Measurements from ENCODE around the gene MMD. TPM values are rescaled to one million over a fixed set of nuclear protein-coding genes. Genes with fewer than 3 reads are reported as not detected.

Gene MMD
- total RNA-seq, 1 donor from 2014 or later, result 48.5 TPM

- Mint-ChIP-seq H3K36me3 (ENCODE audit: low read depth, unreplicated experiment) (peaks cover 5% of the 10 kb centered on the region), H3K27me3 (ENCODE audit: unreplicated experiment) (peaks cover 4% of the 10 kb centered on the region), H3K9me3 (ENCODE audit: unreplicated experiment) (no peaks in the 10 kb centered on the region), H3K4me3 (ENCODE audit: unreplicated experiment) (no peak overlapping the region), H3K27ac (ENCODE audit: unreplicated experiment) (no peak overlapping the region), H3K4me1 (ENCODE audit: unreplicated experiment) (peaks cover 17% of the 10 kb centered on the region)
- DNase-seq (ENCODE audit: low spot score), result no peak
- TF ChIP-seq, protein P1, sequence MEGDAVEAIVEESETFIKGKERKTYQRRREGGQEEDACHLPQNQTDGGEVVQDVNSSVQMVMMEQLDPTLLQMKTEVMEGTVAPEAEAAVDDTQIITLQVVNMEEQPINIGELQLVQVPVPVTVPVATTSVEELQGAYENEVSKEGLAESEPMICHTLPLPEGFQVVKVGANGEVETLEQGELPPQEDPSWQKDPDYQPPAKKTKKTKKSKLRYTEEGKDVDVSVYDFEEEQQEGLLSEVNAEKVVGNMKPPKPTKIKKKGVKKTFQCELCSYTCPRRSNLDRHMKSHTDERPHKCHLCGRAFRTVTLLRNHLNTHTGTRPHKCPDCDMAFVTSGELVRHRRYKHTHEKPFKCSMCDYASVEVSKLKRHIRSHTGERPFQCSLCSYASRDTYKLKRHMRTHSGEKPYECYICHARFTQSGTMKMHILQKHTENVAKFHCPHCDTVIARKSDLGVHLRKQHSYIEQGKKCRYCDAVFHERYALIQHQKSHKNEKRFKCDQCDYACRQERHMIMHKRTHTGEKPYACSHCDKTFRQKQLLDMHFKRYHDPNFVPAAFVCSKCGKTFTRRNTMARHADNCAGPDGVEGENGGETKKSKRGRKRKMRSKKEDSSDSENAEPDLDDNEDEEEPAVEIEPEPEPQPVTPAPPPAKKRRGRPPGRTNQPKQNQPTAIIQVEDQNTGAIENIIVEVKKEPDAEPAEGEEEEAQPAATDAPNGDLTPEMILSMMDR (IDR thresholded peaks at IDR 0.05; ENCODE audit: unreplicated experiment), result no peak
These were observed 5.1 kb downstream of the MMD start for GRCh38 chr17:55416470-55417052.

DNA sequence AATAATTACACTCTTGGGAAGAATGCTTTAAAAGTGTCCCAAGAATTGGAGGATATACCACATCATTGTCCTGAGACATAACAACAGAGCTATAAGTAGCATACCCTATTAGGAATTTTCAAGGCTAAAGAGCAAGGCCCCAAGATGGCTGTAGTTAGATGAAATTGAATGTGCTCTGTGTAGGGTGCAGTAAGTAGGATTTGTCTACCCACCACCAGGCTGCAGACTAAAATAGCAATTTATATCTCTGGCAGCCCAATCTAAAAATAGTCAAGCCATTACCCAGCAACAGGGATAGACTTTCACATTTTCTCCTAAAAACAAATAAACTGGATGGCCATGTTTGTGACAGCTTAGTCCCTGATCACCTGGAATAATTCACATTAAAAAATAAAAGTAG, 5.6 kb downstream of the MMD start:
- Mint-ChIP-seq H3K4me1 (ENCODE audit: unreplicated experiment) (peaks cover 17% of the 10 kb centered on the region), H3K27me3 (ENCODE audit: unreplicated experiment) (peaks cover 4% of the 10 kb centered on the region), H3K27ac (ENCODE audit: unreplicated experiment) (no peak overlapping the region), H3K4me3 (ENCODE audit: unreplicated experiment) (no peak overlapping the region), H3K36me3 (ENCODE audit: low read depth, unreplicated experiment) (peaks cover 8% of the 10 kb centered on the region), H3K9me3 (ENCODE audit: unreplicated experiment) (no peaks in the 10 kb centered on the region)
- TF ChIP-seq, protein P1 (IDR thresholded peaks at IDR 0.05; ENCODE audit: unreplicated experiment), result no peak
- no peak for DNase-seq (ENCODE audit: low spot score)

GRCh38 chr17:55414983-55415382, 6.7 kb downstream of the MMD start:
- peaks cover 4% of the 10 kb centered on the region for H3K27me3 Mint-ChIP-seq (ENCODE audit: unreplicated experiment)
- no peak for DNase-seq (ENCODE audit: low spot score)
- no peak overlapping the region for H3K27ac Mint-ChIP-seq (ENCODE audit: unreplicated experiment)
- no peak overlapping the region for H3K4me3 Mint-ChIP-seq (ENCODE audit: unreplicated experiment)
- H3K36me3 Mint-ChIP-seq (ENCODE audit: low read depth, unreplicated experiment), result peaks cover 12% of the 10 kb centered on the region
- no peaks in the 10 kb centered on the region for H3K9me3 Mint-ChIP-seq (ENCODE audit: unreplicated experiment)
- H3K4me1 Mint-ChIP-seq (ENCODE audit: unreplicated experiment), result peaks cover 10% of the 10 kb centered on the region
- TF ChIP-seq, protein P1 (IDR thresholded peaks at IDR 0.05; ENCODE audit: unreplicated experiment), result no peak

DNA sequence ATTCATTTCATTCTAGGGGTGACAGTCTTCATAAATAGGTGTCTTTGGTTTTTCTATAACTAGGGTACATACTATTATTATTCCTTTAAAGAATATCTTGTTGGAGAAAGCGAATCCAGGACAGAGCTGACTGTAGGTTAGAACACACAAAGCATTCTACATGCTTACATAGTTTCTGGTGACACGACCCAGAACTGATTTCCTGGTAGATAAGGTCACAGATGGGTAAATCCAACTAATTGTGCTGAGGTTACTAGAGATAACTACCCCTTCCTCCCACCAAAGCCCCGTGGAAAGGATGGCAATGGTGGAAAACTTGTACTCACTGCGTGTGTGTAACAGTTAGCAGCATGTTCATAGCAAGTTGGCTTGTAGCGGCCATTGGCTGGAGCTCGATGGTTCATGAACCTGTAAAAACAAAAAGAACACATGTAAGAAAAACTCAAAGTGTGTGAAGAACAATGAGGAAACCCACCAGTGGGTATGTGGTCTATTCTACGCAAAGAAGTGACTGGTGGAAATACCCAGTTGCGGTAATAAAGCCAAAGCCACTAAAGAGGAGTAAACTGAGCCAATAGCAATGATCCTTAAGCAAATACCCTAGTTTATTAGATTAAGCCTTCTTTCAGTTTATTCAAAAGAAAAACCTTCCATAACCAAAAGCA, 7.7 kb downstream of the MMD start:
- H3K9me3 Mint-ChIP-seq (ENCODE audit: unreplicated experiment), result no peaks in the 10 kb centered on the region
- H3K36me3 Mint-ChIP-seq (ENCODE audit: low read depth, unreplicated experiment), result peaks cover 17% of the 10 kb centered on the region
- no peak overlapping the region for H3K27ac Mint-ChIP-seq (ENCODE audit: unreplicated experiment)

DNA sequence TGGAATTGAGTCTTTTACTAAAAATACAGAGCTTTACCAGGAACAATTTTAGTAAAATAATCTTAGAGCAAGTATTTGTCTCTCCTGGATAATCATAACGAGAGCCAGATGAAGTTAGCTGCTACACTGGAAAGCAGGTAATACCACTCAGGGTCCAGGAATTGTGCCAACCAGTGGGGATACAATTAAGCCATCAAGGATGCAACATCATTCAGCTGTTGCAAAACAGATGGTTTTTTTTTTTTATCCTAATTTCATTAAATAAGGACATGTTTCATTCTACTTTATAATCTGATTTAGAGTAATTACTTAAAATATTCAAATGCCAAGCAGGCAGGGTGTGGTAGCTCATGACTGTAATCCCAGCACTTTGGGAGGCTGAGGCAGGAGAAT, 10.2 kb downstream of the MMD start:
- TF ChIP-seq, protein P1 (IDR thresholded peaks at IDR 0.05; ENCODE audit: unreplicated experiment), result no peak
- no peaks in the 10 kb centered on the region for H3K4me1 Mint-ChIP-seq (ENCODE audit: unreplicated experiment)
- no peaks in the 10 kb centered on the region for H3K27me3 Mint-ChIP-seq (ENCODE audit: unreplicated experiment)
- H3K9me3 Mint-ChIP-seq (ENCODE audit: unreplicated experiment), result no peaks in the 10 kb centered on the region
- no peak overlapping the region for H3K27ac Mint-ChIP-seq (ENCODE audit: unreplicated experiment)
- H3K4me3 Mint-ChIP-seq (ENCODE audit: unreplicated experiment), result no peak overlapping the region
- no peak for DNase-seq (ENCODE audit: low spot score)
- H3K36me3 Mint-ChIP-seq (ENCODE audit: low read depth, unreplicated experiment), result peaks cover 26% of the 10 kb centered on the region

More for the DNA sequence above, 7.7 kb downstream of the MMD start:
- Mint-ChIP-seq H3K4me3 (ENCODE audit: unreplicated experiment) (no peak overlapping the region), H3K4me1 (ENCODE audit: unreplicated experiment) (peaks cover 3% of the 10 kb centered on the region), H3K27me3 (ENCODE audit: unreplicated experiment) (peaks cover 4% of the 10 kb centered on the region)
- DNase-seq (ENCODE audit: low spot score), result no peak
- TF ChIP-seq, protein P1 (IDR thresholded peaks at IDR 0.05; ENCODE audit: unreplicated experiment), result no peak

All from endothelial cell (in vitro differentiated cells).